NCI-H1092 treated with DMSO at 0.1 percent for 48 hours (cell line): ENCODE data around the gene KIRREL3.
"Not testable (repeated sequence)": the region's sequence is repeated elsewhere in the genome, so short reads cannot be mapped to it uniquely, and the experiment has no call there.

ENCODE experiments used
- DNase-seq: peaks from one replicate; lab custom pipeline; 2025; lab: John Stamatoyannopoulos, UW

The KIRREL3 gene

DNA sequence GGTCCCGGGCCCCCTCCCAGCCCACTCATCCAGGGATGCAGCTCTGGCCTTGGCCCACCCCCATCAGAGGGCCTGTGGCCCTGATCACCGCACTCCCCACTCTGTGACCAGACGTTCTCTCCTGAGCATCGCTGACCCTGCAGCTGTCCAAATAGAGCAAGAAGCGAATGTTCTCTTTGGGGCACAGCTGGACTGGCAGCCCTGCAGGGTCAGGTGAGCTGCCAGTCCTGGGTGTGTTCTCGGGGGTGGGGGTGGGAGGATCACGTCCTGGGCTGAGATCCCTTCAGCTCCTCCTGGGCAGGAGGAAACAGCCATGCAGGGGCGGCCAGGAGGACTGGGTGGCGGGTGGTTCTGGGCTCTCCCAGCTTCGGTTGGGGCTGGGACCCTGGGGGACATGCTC, 618.6 kb downstream of the KIRREL3 start:
- not testable (repeated sequence) for DNase-seq

DNA sequence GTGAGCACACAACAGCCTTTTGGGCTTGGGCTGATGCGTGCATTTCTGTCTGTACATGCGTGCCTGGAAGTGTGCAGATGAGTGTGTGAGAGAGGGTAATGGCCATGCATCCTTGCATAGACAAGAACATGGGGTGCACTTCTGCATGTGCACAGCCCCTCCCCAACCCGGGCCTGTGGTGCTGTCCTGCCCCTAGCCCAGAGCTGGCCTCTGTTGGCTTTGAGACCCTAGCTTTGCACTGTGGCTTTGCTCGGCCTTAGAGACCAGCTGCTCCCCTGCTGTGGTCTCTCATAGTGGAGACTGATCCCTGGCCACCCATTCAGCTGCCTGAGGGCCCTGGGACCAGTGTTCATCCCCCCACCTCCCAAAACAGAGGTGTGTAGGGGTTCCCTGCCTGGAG, 619.7 kb downstream of the KIRREL3 start:
- no peak for DNase-seq

DNA sequence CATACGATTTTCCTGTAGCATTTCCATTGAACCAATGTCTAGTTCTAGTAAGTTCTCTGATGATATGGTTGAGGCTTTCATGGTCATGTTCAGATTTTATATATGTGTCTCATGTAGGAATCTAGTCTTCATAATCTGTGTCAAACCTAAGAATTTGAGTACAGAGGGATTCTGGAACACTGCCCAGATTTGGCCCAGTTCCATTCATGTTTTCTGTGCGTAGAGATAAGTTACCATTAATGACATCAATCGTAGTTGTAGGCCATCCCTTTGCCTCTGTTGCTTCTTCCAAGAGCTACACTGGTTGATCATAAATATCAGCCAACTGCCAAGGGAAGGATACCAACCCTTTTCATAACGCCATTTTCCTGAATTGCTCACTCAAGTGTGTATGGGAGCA, 621.8 kb downstream of the KIRREL3 start:
- peak; percentile 16 for DNase-seq

DNA sequence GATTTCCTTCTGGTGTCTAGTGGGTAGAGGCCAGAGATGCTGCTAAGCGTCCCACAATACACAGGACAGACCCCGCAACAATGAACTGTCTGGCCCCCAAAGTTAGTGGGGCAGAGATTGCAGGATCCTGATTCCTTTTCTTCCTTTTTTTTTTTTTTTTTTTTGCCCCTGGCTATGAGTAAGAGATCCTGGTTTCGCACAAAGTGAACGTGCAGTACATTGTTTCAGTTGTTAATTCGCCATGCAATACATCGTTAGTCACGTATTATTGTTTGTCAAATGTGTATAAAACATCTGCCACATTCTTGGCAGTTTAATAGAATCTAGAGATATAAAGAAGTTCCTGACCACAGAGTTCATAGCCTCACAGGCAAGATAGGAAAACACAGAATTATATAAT, 624.8 kb downstream of the KIRREL3 start:
- no peak for DNase-seq

DNA sequence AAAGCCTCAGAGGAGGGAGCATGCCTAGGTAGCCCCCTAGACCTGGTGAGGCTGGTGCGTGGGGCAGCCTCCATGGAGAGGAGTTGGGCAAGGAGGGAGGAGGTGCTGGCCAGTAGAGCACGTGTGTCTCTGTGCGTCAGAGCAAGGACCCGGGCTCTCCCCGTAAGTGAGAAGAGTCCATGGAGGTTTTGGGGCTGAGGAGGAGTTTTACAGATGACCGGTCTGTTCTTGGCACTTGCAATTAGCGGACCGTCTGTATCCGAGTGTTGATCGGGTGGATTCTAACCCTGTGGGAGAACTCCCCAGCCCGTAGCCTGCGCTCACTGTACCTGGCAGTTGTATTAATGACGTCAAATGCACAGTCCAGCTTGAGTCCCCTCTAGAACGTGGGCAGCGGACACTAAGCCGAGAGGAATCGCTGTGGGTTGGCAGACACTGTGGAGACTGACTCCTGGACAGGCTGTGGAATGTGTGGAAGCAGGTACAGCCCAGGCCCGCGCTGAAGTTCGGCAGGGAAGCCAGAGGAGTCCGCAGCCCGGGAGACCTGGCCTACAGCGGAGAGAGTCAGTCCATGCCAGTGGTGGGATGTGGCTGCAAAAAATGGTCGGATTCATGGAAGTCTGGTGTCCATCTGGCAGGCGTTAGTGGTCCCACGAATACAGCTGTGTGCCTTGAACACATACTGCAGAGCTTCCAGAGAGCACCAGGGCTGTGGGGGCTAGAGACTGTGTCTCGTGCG, 625.8 kb downstream of the KIRREL3 start:
- not testable (repeated sequence) for DNase-seq

DNA sequence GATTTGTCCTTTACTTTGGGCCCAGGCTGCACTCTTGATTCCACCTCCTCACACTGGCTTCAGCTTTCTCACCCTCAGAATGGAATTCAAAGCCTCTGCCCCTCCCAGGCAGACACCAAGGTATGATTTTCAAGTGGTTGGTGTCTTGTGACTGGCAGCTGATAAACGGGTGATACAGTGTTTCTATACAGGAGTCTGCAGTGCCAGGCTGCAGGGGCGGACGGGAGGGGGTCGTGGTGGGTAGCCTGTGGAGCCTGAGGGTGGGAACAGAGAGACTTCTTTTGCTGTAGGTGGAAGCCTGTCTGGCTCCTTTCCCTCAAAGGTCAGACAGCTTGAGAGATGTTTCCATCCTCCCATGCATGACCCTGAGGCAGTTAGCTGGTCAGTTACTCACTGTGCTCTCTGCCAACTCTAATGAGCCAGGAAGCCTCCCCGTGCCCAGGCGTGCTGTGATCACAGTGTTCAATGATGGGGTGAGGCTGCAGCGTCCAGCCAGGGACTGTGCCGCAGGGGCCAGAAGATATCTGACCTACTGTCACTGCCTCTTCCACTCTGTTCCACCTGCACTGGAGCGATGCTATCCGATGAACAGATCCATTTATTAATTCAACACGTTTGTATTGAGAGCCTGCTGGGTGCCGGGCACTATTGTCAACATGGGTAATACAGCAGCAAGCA, 627.0 kb downstream of the KIRREL3 start:
- not testable (repeated sequence) for DNase-seq
